Liver (tissue), 9 donors: ENCODE results near the gene NCOR2. TPM values are rescaled to one million over a fixed set of nuclear protein-coding genes. Genes with fewer than 3 reads are reported as not detected.

Experiments used
- DNase-seq: peaks from one replicate; pipeline ENCODE4 v3.0.0-alpha.2; 2017; ENCODE audit warnings: low spot score
- H3K27ac ChIP-seq, 2 donors: one replicate each; pipeline ENCODE4 v1.7.0; 2013; ENCODE audit warnings: inconsistent platforms in 2 of 2, low read length in 2 of 2, control low read depth in 1 of 2, low read depth in 1 of 2, mild to moderate bottlenecking in 1 of 2
- H3K27me3 ChIP-seq, 4 donors: one replicate each; pipeline versions ENCODE4 v1.6.1 to v1.7.0; 2013; ENCODE audit warnings: low read length in 3 of 4, inconsistent platforms in 1 of 4, mild to moderate bottlenecking in 1 of 4, moderate library complexity in 1 of 4; ENCODE audit not compliant: control insufficient read depth in 4 of 4, insufficient read depth in 4 of 4
- H3K36me3 ChIP-seq, 4 donors: one replicate each; pipeline versions ENCODE4 v1.6.1 to v1.7.0; 2013; ENCODE audit warnings: low read length in 3 of 4, mild to moderate bottlenecking in 3 of 4, low read depth in 1 of 4, moderate library complexity in 1 of 4; ENCODE audit not compliant: control insufficient read depth in 4 of 4, insufficient read depth in 3 of 4
- H3K4me1 ChIP-seq, 4 donors: one replicate each; pipeline versions ENCODE4 v1.6.1 to v1.7.0; 2013; ENCODE audit warnings: low read length in 3 of 4, mild to moderate bottlenecking in 3 of 4, moderate library complexity in 1 of 4; ENCODE audit not compliant: control insufficient read depth in 4 of 4, insufficient read depth in 4 of 4
- H3K4me3 ChIP-seq, 3 donors: one replicate each; pipeline versions ENCODE4 v1.6.1 to v1.7.0; 2013; ENCODE audit warnings: low read length in 3 of 3, control low read depth in 1 of 3, low read depth in 1 of 3, mild to moderate bottlenecking in 1 of 3
- H3K9ac ChIP-seq, 2 donors: one replicate each; pipeline ENCODE4 v1.7.0; 2013; ENCODE audit warnings: low read length in 2 of 2, mild to moderate bottlenecking in 2 of 2, moderate library complexity in 2 of 2, control low read depth in 1 of 2, low read depth in 1 of 2
- H3K9me3 ChIP-seq, 4 donors: one replicate each; pipeline versions ENCODE4 v1.6.1 to v1.7.0; 2013; ENCODE audit warnings: low read length in 3 of 4; ENCODE audit not compliant: control insufficient read depth in 4 of 4
- ATF3 ChIP-seq: IDR thresholded peaks from 2 replicates; pipeline ENCODE4 v1.6.1; 2016; ENCODE audit warnings: antibody characterized with exemption
- CTCF ChIP-seq: fragments of 150-350 bp; IDR thresholded peaks from 2 replicates; pipeline ENCODE4 v1.5.1; 2017; ENCODE audit warnings: improper control_type of control experiment, low read depth, low read length; ENCODE audit not compliant: missing input control
- FOXA1 ChIP-seq: IDR thresholded peaks from 2 replicates; pipeline ENCODE4 v1.6.1; 2016; ENCODE audit warnings: antibody characterized with exemption
- FOXA2 ChIP-seq: IDR thresholded peaks from 2 replicates; pipeline ENCODE4 v1.6.1; 2016; ENCODE audit warnings: antibody characterized with exemption
- GABPA ChIP-seq, 2 donors: IDR thresholded peaks in 1 of 2; conservative IDR thresholded peaks in 1 of 2; 2 replicates each; pipeline ENCODE4 v1.6.1; 2016; ENCODE audit warnings: antibody characterized with exemption in 2 of 2, mild to moderate bottlenecking in 1 of 2, moderate library complexity in 1 of 2
- HNF4A ChIP-seq, 2 donors: conservative IDR thresholded peaks; 2 replicates each; pipeline ENCODE4 v1.6.1; 2016; ENCODE audit warnings: antibody characterized with exemption in 2 of 2, mild to moderate bottlenecking in 2 of 2
- HNF4G ChIP-seq: IDR thresholded peaks from 2 replicates; pipeline ENCODE4 v1.6.1; 2016; ENCODE audit warnings: antibody characterized with exemption
- MAX ChIP-seq: IDR thresholded peaks from 2 replicates; pipeline ENCODE4 v1.6.1; 2016; ENCODE audit warnings: antibody characterized with exemption
- NR2F2 ChIP-seq: IDR thresholded peaks from 2 replicates; pipeline ENCODE4 v1.6.1; 2016; ENCODE audit warnings: antibody characterized with exemption
- RAD21 ChIP-seq, 2 donors: IDR thresholded peaks; 2 replicates each; pipeline ENCODE4 v1.6.1; 2016; ENCODE audit warnings: antibody characterized with exemption in 2 of 2, mild to moderate bottlenecking in 2 of 2
- REST ChIP-seq: IDR thresholded peaks from 2 replicates; pipeline ENCODE4 v1.6.1; 2016; ENCODE audit warnings: antibody characterized with exemption, mild to moderate bottlenecking
- RXRA ChIP-seq, 2 donors: IDR thresholded peaks; 2 replicates each; pipeline ENCODE4 v1.6.1; 2017 to 2018; ENCODE audit warnings: antibody characterized with exemption in 2 of 2, mild to moderate bottlenecking in 1 of 2
- SP1 ChIP-seq: IDR thresholded peaks from 2 replicates; pipeline ENCODE4 v1.6.1; 2018; ENCODE audit warnings: antibody characterized with exemption, mild to moderate bottlenecking
- TAF1 ChIP-seq: conservative IDR thresholded peaks from 2 replicates; pipeline ENCODE4 v1.6.1; 2016; ENCODE audit warnings: antibody characterized with exemption, mild to moderate bottlenecking
- YY1 ChIP-seq: IDR thresholded peaks from 2 replicates; pipeline ENCODE4 v1.6.1; 2016; ENCODE audit warnings: antibody characterized with exemption, mild to moderate bottlenecking
- ZBTB33 ChIP-seq: IDR thresholded peaks from 2 replicates; pipeline ENCODE4 v1.6.1; 2016; ENCODE audit warnings: antibody characterized with exemption
- WGBS: extraction: QIAGEN DNeasy Blood & Tissue Kit; methylation state at CpG from one replicate; pipeline ENCODE4 v1.1.7; 2013; 5-methylcytosine and 5-hydroxymethylcytosine counted together
- polyA plus RNA-seq, 2 donors: library from polyadenylated mRNA; stranded (reverse) in 1 of 2; unstranded in 1 of 2; fragments of 200-250 nt in 1 of 2; fragments of >200 nt in 1 of 2; fragmentation: Nextera tagmentation in 1 of 2; extraction: Ambion mirVana in 1 of 2; gene quantifications; one replicate each; pipeline versions ENCODE4 v1.2.1 to v1.2.3, GENCODE V29; 2013 to 2015
- total RNA-seq, 2 donors: library from RNA; depleted of rRNA; stranded (reverse); fragments of >200 nt; gene quantifications; one replicate each; pipeline ENCODE4 v1.2.3, GENCODE V29; 2014
- donor health status: healthy.
- donor health status: healthy.
- donor health status: healthy.
- donor health status: healthy.
- donor health status: healthy.

The NCOR2 gene
- total and polyA plus RNA-seq, 4 donors, result 7.9 to 31.6 (median 18.1) TPM

GRCh38 chr12:124553862-124554428 is 13.5 kb downstream of the NCOR2 start:
- Histone ChIP-seq H3K9me3 (no peaks in the 10 kb centered on the region), H3K4me1 (peaks cover 2 to 34% (median 16%) of the 10 kb centered on the region in 4 donors), H3K27ac (peak overlapping the region in 1 of 2 donors; percentile 6), H3K4me3 (no peak overlapping the region), H3K9ac (no peak overlapping the region), H3K27me3 (no peaks in the 10 kb centered on the region), H3K36me3 (no peaks in the 10 kb centered on the region)
- 92% methylated on average over 18 of the region's 18 CpGs for WGBS
- TF ChIP-seq FOXA2 (no peak), TAF1 (no peak), HNF4G (no peak), CTCF (no peak), MAX (no peak), YY1 (no peak), ATF3 (no peak), HNF4A (conservative IDR thresholded peaks at IDR 0.05) (no peak), SP1 (no peak), NR2F2 (no peak), REST (no peak), RXRA (IDR thresholded peaks at IDR 0.05) (no peak), ZBTB33 (no peak), RAD21 (IDR thresholded peaks at IDR 0.05) (no peak), FOXA1 (no peak), GABPA (IDR thresholded peaks at IDR 0.05 in 1 of 2, conservative IDR thresholded peaks at IDR 0.05 in 1 of 2) (no peak)
- DNase-seq, result no peak
